BLaER1 (cell line): ENCODE results near the gene NME3.

ENCODE experiments used
- H3K27ac ChIP-seq: shearing (Covaris generic); formaldehyde crosslinking; 2 replicates; pipeline ENCODE4 v1.8.1; 2022
- H3K27me3 ChIP-seq: shearing (Covaris generic); formaldehyde crosslinking; 2 replicates; pipeline ENCODE4 v1.8.1; 2022
- H3K36me3 ChIP-seq: shearing (Covaris generic); formaldehyde crosslinking; 2 replicates; pipeline ENCODE4 v1.8.1; 2022
- H3K4me1 ChIP-seq: shearing (Covaris generic); formaldehyde crosslinking; 2 replicates; pipeline ENCODE4 v1.8.1; 2022
- H3K4me2 ChIP-seq: shearing (Covaris generic); formaldehyde crosslinking; 2 replicates; pipeline ENCODE4 v1.8.1; 2022
- H3K4me3 ChIP-seq: shearing (Covaris generic); formaldehyde crosslinking; 2 replicates; pipeline ENCODE4 v1.8.1; 2022
- H3K9ac ChIP-seq: shearing (Covaris generic); formaldehyde crosslinking; 2 replicates; pipeline ENCODE4 v1.8.1; 2022
- H3K9me3 ChIP-seq: shearing (Covaris generic); formaldehyde crosslinking; 2 replicates; pipeline ENCODE4 v1.8.1; 2022
- H4K20me1 ChIP-seq: shearing (Covaris generic); formaldehyde crosslinking; 2 replicates; pipeline ENCODE4 v1.8.1; 2022
- Cebpa-rat ChIP-seq: shearing (Covaris generic); IDR thresholded peaks from 2 replicates; pipeline ENCODE4 v1.8.1; 2022

Gene NME3

GRCh38 chr16:1764971-1765370 is 6.4 kb downstream of the NME3 start:
- H4K20me1 ChIP-seq: peaks cover 56% of the 10 kb centered on the region
- no peak overlapping the region for H3K4me2 ChIP-seq
- H3K27ac ChIP-seq: peak overlapping the region; percentile 3; the same call in 1 of the 2 replicates
- no peak for TF ChIP-seq Cebpa-rat
- H3K4me1 ChIP-seq: peaks cover 47% of the 10 kb centered on the region
- peaks cover 78% of the 10 kb centered on the region for H3K36me3 ChIP-seq
- no peaks in the 10 kb centered on the region for H3K27me3 ChIP-seq
- H3K9ac ChIP-seq: no peak overlapping the region
- no peaks in the 10 kb centered on the region for H3K9me3 ChIP-seq
- H3K4me3 ChIP-seq: no peak overlapping the region

GRCh38 chr16:1763521-1764511 is 7.5 kb downstream of the NME3 start:
- Histone ChIP-seq H3K9ac (peak overlapping the region; percentile 73; the same call in 1 of the 2 replicates), H3K27ac (peak overlapping the region; percentile 87), H3K9me3 (no peaks in the 10 kb centered on the region), H3K4me3 (peak overlapping the region; percentile 58), H4K20me1 (peaks cover 56% of the 10 kb centered on the region), H3K27me3 (no peaks in the 10 kb centered on the region), H3K36me3 (peaks cover 78% of the 10 kb centered on the region), H3K4me1 (peaks cover 51% of the 10 kb centered on the region), H3K4me2 (peak overlapping the region; percentile 95)
- no peak for TF ChIP-seq Cebpa-rat

- Histone ChIP-seq H3K9me3 (no peaks in the 10 kb centered on the region), H3K4me3 (peak overlapping the region; percentile 58), H3K27ac (peak overlapping the region; percentile 87), H4K20me1 (peaks cover 50% of the 10 kb centered on the region), H3K4me2 (peak overlapping the region; percentile 95), H3K4me1 (peaks cover 51% of the 10 kb centered on the region), H3K27me3 (no peaks in the 10 kb centered on the region), H3K36me3 (peaks cover 78% of the 10 kb centered on the region), H3K9ac (peak overlapping the region; percentile 73)
- no peak for TF ChIP-seq Cebpa-rat
Observed at GRCh38 chr16:1762879-1763520, 8.3 kb downstream of the NME3 start.

- H3K27me3 ChIP-seq: no peaks in the 10 kb centered on the region
- peaks cover 78% of the 10 kb centered on the region for H3K36me3 ChIP-seq
- H3K9me3 ChIP-seq: no peaks in the 10 kb centered on the region
- peak overlapping the region; percentile 73 for H3K9ac ChIP-seq
- H4K20me1 ChIP-seq: peaks cover 51% of the 10 kb centered on the region
- peak overlapping the region; percentile 58 for H3K4me3 ChIP-seq
- peaks cover 54% of the 10 kb centered on the region for H3K4me1 ChIP-seq
- TF ChIP-seq Cebpa-rat: no peak
- peak overlapping the region; percentile 87 for H3K27ac ChIP-seq
- peak overlapping the region; percentile 95 for H3K4me2 ChIP-seq
Observed at GRCh38 chr16:1762196-1762878, 9.0 kb downstream of the NME3 start.

- peak overlapping the region; percentile 73 for H3K9ac ChIP-seq
- peaks cover 60% of the 10 kb centered on the region for H3K4me1 ChIP-seq
- peaks cover 56% of the 10 kb centered on the region for H4K20me1 ChIP-seq
- no peaks in the 10 kb centered on the region for H3K9me3 ChIP-seq
- peaks cover 77% of the 10 kb centered on the region for H3K36me3 ChIP-seq
- TF ChIP-seq Cebpa-rat: no peak
- peak overlapping the region; percentile 58 for H3K4me3 ChIP-seq
- H3K4me2 ChIP-seq: peak overlapping the region; percentile 95
- peak overlapping the region; percentile 87 for H3K27ac ChIP-seq
- H3K27me3 ChIP-seq: no peaks in the 10 kb centered on the region
Observed at GRCh38 chr16:1761751-1762150, 9.6 kb downstream of the NME3 start.

- Histone ChIP-seq H3K4me2 (peak overlapping the region; percentile 95), H3K4me3 (no peak overlapping the region), H3K27ac (peak overlapping the region; percentile 64), H3K9me3 (no peaks in the 10 kb centered on the region), H3K36me3 (peaks cover 77% of the 10 kb centered on the region), H3K9ac (0 out of 2 replicates have a peak overlapping the region, but pooled peaks have one; percentile 29), H3K27me3 (no peaks in the 10 kb centered on the region), H4K20me1 (peaks cover 62% of the 10 kb centered on the region), H3K4me1 (peaks cover 61% of the 10 kb centered on the region)
- TF ChIP-seq Cebpa-rat: no peak
Observed at GRCh38 chr16:1760911-1761310, 10.4 kb downstream of the NME3 start.

GRCh38 chr16:1759511-1759910 is 11.8 kb downstream of the NME3 start:
- Histone ChIP-seq H4K20me1 (peaks cover 63% of the 10 kb centered on the region), H3K4me2 (no peak overlapping the region), H3K9me3 (no peaks in the 10 kb centered on the region), H3K27me3 (no peaks in the 10 kb centered on the region), H3K9ac (no peak overlapping the region), H3K4me3 (no peak overlapping the region), H3K4me1 (peaks cover 61% of the 10 kb centered on the region), H3K36me3 (peaks cover 75% of the 10 kb centered on the region), H3K27ac (no peak overlapping the region)
- no peak for TF ChIP-seq Cebpa-rat

GRCh38 chr16:1758923-1759322 is 12.4 kb downstream of the NME3 start:
- no peaks in the 10 kb centered on the region for H3K9me3 ChIP-seq
- no peak overlapping the region for H3K4me3 ChIP-seq
- no peak overlapping the region for H3K4me2 ChIP-seq
- H3K4me1 ChIP-seq: peaks cover 56% of the 10 kb centered on the region
- 0 out of 2 replicates have a peak overlapping the region, but pooled peaks have one; percentile 10 for H3K9ac ChIP-seq
- no peak for TF ChIP-seq Cebpa-rat
- no peaks in the 10 kb centered on the region for H3K27me3 ChIP-seq
- peaks cover 75% of the 10 kb centered on the region for H3K36me3 ChIP-seq
- H4K20me1 ChIP-seq: peaks cover 63% of the 10 kb centered on the region
- H3K27ac ChIP-seq: no peak overlapping the region; the same call in 1 of the 2 replicates

- TF ChIP-seq Cebpa-rat: no peak
- Histone ChIP-seq H3K9ac (0 out of 2 replicates have a peak overlapping the region, but pooled peaks have one; percentile 24), H3K36me3 (peaks cover 79% of the 10 kb centered on the region)
Observed at GRCh38 chr16:1757714-1758461, 13.5 kb downstream of the NME3 start.

More at GRCh38 chr16:1757714-1758461, 13.5 kb downstream of the NME3 start:
- Histone ChIP-seq H3K27me3 (no peaks in the 10 kb centered on the region), H4K20me1 (peaks cover 57% of the 10 kb centered on the region), H3K4me1 (peaks cover 46% of the 10 kb centered on the region), H3K4me2 (0 out of 2 replicates have a peak overlapping the region, but pooled peaks have one; percentile 9), H3K4me3 (no peak overlapping the region), H3K9me3 (no peaks in the 10 kb centered on the region), H3K27ac (peak overlapping the region; percentile 41; the same call in 1 of the 2 replicates)
